OCI-LY7 (cell line): Measurements from ENCODE around the gene PCDHA10. TPM values are rescaled to one million over a fixed set of nuclear protein-coding genes. Genes with fewer than 3 reads are reported as not detected.

Experiments used
- BruUV-seq: library from RNA; stranded (reverse); fragments of 400-500 nt; replicated peaks from 2 replicates; lab custom pipeline; 2021; lab: Mats Ljungman, UMichigan
- CTCF ChIA-PET: fragments of 300-600 bp; sonication (Branson Sonifier 250); formaldehyde crosslinking; loops from one replicate; lab custom pipeline; 2022; ENCODE audit warnings: antibody characterized with exemption; ENCODE audit not compliant: unreplicated experiment; lab: Charles Lee
- POLR2A ChIA-PET: fragments of 300-600 bp; sonication (Branson Sonifier 250); formaldehyde crosslinking; loops from one replicate; lab custom pipeline; 2022; ENCODE audit warnings: antibody characterized with exemption; lab: Charles Lee
- DNase-seq: peaks from one replicate; pipeline ENCODE4 v3.0.0-alpha.2; 2015; ENCODE audit warnings: low spot score
- H2AFZ ChIP-seq: fragments of 200-600 bp; sonication (generic), shearing (Covaris generic); 2 replicates; pipeline ENCODE4 v1.6.1; 2014; ENCODE audit warnings: mild to moderate bottlenecking, antibody characterized with exemption, low read length, moderate library complexity
- H3K27ac ChIP-seq: fragments of 200-600 bp; sonication (generic); 2 replicates; pipeline ENCODE4 v1.5.1; 2014; ENCODE audit warnings: mixed run types, low read depth, mild to moderate bottlenecking, moderate library complexity, low read length, inconsistent platforms; ENCODE audit not compliant: poor library complexity, severe bottlenecking
- H3K36me3 ChIP-seq: fragments of 200-600 bp; sonication (generic); 2 replicates; pipeline ENCODE4 v1.6.1; 2014; ENCODE audit warnings: mild to moderate bottlenecking, antibody characterized with exemption, low read length, moderate library complexity, mixed read lengths; ENCODE audit not compliant: insufficient read depth
- H3K4me1 ChIP-seq: fragments of 200-600 bp; sonication (generic); 2 replicates; pipeline ENCODE4 v1.5.1; 2014; ENCODE audit warnings: mild to moderate bottlenecking, low read length; ENCODE audit not compliant: insufficient read depth, poor library complexity, severe bottlenecking
- H3K4me2 ChIP-seq: fragments of 200-600 bp; sonication (generic); 2 replicates; pipeline ENCODE4 v1.6.1; 2014; ENCODE audit warnings: mild to moderate bottlenecking, low read length
- H3K4me3 ChIP-seq: fragments of 200-600 bp; sonication (generic); 2 replicates; pipeline ENCODE4 v1.5.1; 2014; ENCODE audit warnings: mild to moderate bottlenecking, low read depth, low read length; ENCODE audit not compliant: poor library complexity, severe bottlenecking
- H3K79me2 ChIP-seq: fragments of 200-600 bp; sonication (generic); 2 replicates; pipeline ENCODE4 v1.6.1; 2016; ENCODE audit warnings: low read depth, mild to moderate bottlenecking, low read length, moderate library complexity, mixed read lengths; ENCODE audit not compliant: insufficient read depth
- H3K9me2 ChIP-seq: fragments of 200-600 bp; sonication (generic); 2 replicates; pipeline ENCODE4 v1.6.1; 2016; ENCODE audit warnings: mild to moderate bottlenecking, low read length, mixed read lengths; ENCODE audit not compliant: insufficient read depth
- H3K9me3 ChIP-seq: fragments of 200-600 bp; sonication (generic); 2 replicates; pipeline ENCODE4 v1.6.1; 2014; ENCODE audit warnings: mild to moderate bottlenecking, mixed run types, low read length, mixed read lengths
- H4K20me1 ChIP-seq: fragments of 200-600 bp; sonication (generic); 2 replicates; pipeline ENCODE4 v1.6.1; 2014; ENCODE audit warnings: mild to moderate bottlenecking, antibody characterized with exemption, low read length, moderate library complexity, mixed read lengths; ENCODE audit not compliant: insufficient read depth
- CTCF ChIP-seq: fragments of 200-600 bp; sonication (generic); conservative IDR thresholded peaks from 2 replicates; pipeline ENCODE4 v1.5.1; 2014; ENCODE audit warnings: mild to moderate bottlenecking, antibody characterized with exemption, low read length, moderate library complexity, mixed read lengths
- EZH2phosphoT487 ChIP-seq: fragments of 200-600 bp; sonication (generic); IDR thresholded peaks from 2 replicates; pipeline ENCODE4 v1.6.1; 2018; ENCODE audit warnings: low read depth, borderline replicate concordance, mild to moderate bottlenecking, mixed run types, antibody characterized with exemption, low read length, moderate library complexity, mixed read lengths
- intact Hi-C: fragments of 100-400 bp; cut with micrococcal nuclease; formaldehyde crosslinking; loops from one replicate; pipeline ENCODE4 v1.10.0; 2022; ENCODE audit not compliant: unreplicated experiment
- total RNA-seq, 2 experiments: library from RNA; depleted of rRNA in 1 of 2; stranded (reverse); fragments of >200 nt in 1 of 2; shearing (Covaris generic) in 1 of 2; gene quantifications; 2 replicates each; pipeline ENCODE4 v1.2.3, GENCODE V29; 2014 to 2022

The PCDHA10 gene
- total RNA-seq, 2 experiments from 2014 or later = not detected

GRCh38 chr5:140877262-140877581 is 21.5 kb downstream of the PCDHA10 start:
- no peak overlapping the region for H3K27ac ChIP-seq
- no peak for TF ChIP-seq EZH2phosphoT487
- TF ChIP-seq CTCF = no peak
- ChIA-PET CTCF (no interaction called here), POLR2A (no interaction called here)
- H3K4me3 ChIP-seq = no peak overlapping the region
- no peaks in the 10 kb centered on the region for H4K20me1 ChIP-seq
- H2AFZ ChIP-seq = no peak overlapping the region
- no peaks in the 10 kb centered on the region for H3K9me3 ChIP-seq
- H3K79me2 ChIP-seq = no peaks in the 10 kb centered on the region
- no peaks in the 10 kb centered on the region for H3K36me3 ChIP-seq
- no peaks in the 10 kb centered on the region for H3K9me2 ChIP-seq
- no TSS peak for BruUV-seq
- H3K4me1 ChIP-seq = no peaks in the 10 kb centered on the region
- intact Hi-C loops = no loop called here
- no peak for DNase-seq
- no peak overlapping the region for H3K4me2 ChIP-seq

DNA sequence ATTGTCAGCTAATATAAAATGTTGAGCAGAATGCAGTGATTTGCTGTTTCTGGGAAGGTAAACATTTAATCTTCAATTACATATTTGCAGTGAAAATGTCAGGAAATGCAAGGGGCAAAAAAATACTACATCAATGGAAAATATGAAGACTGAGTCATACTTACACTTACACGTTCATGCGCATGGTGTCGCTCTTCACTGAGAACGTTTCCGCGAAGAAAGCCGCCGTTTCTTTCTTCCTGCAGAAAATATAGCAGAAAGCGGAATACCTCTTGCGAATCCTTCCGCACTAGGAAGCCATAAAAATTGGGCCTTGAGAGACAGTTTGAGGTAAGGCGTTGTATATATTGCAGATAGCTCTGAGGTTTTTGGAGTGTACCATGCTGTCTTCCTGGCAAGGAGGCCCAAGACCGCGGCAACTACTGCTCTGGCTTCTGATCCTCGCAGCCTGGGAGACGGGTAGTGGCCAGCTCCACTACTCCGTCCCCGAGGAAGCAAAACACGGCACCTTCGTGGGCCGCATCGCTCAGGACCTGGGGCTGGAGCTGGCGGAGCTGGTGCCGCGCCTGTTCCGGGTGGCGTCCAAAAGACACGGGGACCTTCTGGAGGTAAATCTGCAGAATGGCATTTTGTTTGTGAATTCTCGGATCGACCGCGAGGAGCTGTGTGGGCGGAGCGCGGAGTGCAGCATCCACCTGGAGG is 26.3 kb downstream of the PCDHA10 start, which contains the start of gene PCDHA13:
PCDHA13 (plus strand) TSS at position 236 of the 702 bp plus-strand sequence; CDS start at position 381, 145 bp downstream.
- H3K4me2 ChIP-seq = no peak within 1 kb of the TSS
- H3K4me1 ChIP-seq = no peaks in the 10 kb centered on the region
- H3K4me3 ChIP-seq = no peak within 1 kb of the TSS
- no peaks in the 10 kb centered on the region for H3K9me3 ChIP-seq
- DNase-seq = no peak
- ChIA-PET POLR2A (interaction anchor here (0.7 kb wide), 1 partner anchor 10 kb away, joined by 3 read pairs; no protein-coding TSS in a partner anchor), CTCF (no interaction called here)
- H3K27ac ChIP-seq = no peak within 1 kb of the TSS
- no peaks in the 10 kb centered on the region for H3K36me3 ChIP-seq
- no peaks in the 10 kb centered on the region for H3K79me2 ChIP-seq
- no peaks in the 10 kb centered on the region for H4K20me1 ChIP-seq
- H3K9me2 ChIP-seq = no peaks in the 10 kb centered on the region
- no peak for TF ChIP-seq CTCF
- no peak for TF ChIP-seq EZH2phosphoT487
- H2AFZ ChIP-seq = no peak within 1 kb of the TSS
- BruUV-seq = no TSS peak
- intact Hi-C loops = no loop called here

DNA sequence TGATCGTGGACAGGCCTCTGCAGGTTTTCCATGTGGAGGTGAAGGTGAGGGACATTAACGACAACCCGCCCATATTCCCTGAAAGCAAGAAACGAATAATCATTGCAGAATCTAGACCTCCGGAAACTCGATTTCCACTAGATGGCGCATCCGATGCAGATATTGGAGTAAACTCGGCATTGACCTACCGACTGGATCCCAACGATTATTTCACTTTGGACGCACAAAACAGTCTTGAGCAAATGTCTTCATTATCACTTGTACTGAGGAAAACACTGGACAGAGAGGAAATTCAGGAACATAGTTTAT is 26.8 kb downstream of the PCDHA10 start:
- CTCF ChIA-PET = no interaction called here
- DNase-seq = no peak
- Histone ChIP-seq H3K79me2 (no peaks in the 10 kb centered on the region), H3K27ac (no peak overlapping the region), H3K36me3 (no peaks in the 10 kb centered on the region), H3K4me1 (no peaks in the 10 kb centered on the region), H3K9me3 (no peaks in the 10 kb centered on the region), H2AFZ (no peak overlapping the region), H3K4me2 (no peak overlapping the region), H4K20me1 (no peaks in the 10 kb centered on the region), H3K9me2 (no peaks in the 10 kb centered on the region), H3K4me3 (no peak overlapping the region)
- POLR2A ChIA-PET = no interaction called here
- intact Hi-C loops = no loop called here
- no TSS peak for BruUV-seq
- TF ChIP-seq CTCF = peak; percentile 49
- TF ChIP-seq EZH2phosphoT487 = no peak
